Caco-2 (cell line): ENCODE results near the gene PCDH15. TPM values are rescaled to one million over a fixed set of nuclear protein-coding genes. Genes with fewer than 3 reads are reported as not detected.

Experiments used
- BruUV-seq: library from RNA; stranded (reverse); fragments of 400-500 nt; replicated peaks from 2 replicates; lab custom pipeline; 2021; lab: Mats Ljungman, UMichigan
- CTCF ChIA-PET: fragments of 300-600 bp; sonication (Branson Sonifier 250); formaldehyde crosslinking; loops from one replicate; lab custom pipeline; 2022; ENCODE audit warnings: antibody characterized with exemption; lab: Charles Lee
- POLR2A ChIA-PET: fragments of 300-600 bp; sonication (Branson Sonifier 250); formaldehyde crosslinking; loops from one replicate; lab custom pipeline; 2022; ENCODE audit warnings: antibody characterized with exemption; lab: Charles Lee
- DNase-seq, 2 experiments: peaks; one replicate each; pipeline versions ENCODE4 v3.0.0 to v3.0.0-alpha.2; 2020 to 2022
- H3K27me3 ChIP-seq: replicated peaks from 2 replicates; pipeline ENCODE4 v1.6.0; 2011; ENCODE audit warnings: low read length; ENCODE audit not compliant: control insufficient read depth, insufficient read depth
- H3K36me3 ChIP-seq: 2 replicates; pipeline ENCODE4 v1.5.1; 2011; ENCODE audit warnings: low read length; ENCODE audit not compliant: control insufficient read depth, insufficient read depth
- H3K4me1 ChIP-seq: fragments of 250-450 bp; sonication (Bioruptor Pico); 2 replicates; pipeline ENCODE4 v1.5.1; 2020; ENCODE audit warnings: mild to moderate bottlenecking
- H3K4me3 ChIP-seq: 2 replicates; pipeline ENCODE4 v1.5.1; 2011; ENCODE audit warnings: low read depth, mild to moderate bottlenecking, control low read depth, low read length
- H3K9me3 ChIP-seq: fragments of 250-450 bp; sonication (Bioruptor Pico); 2 replicates; pipeline ENCODE4 v1.5.1; 2020; ENCODE audit warnings: mild to moderate bottlenecking, moderate library complexity
- H3K27ac Mint-ChIP-seq: one replicate; pipeline ENCODE4 v1.8.0; 2022; ENCODE audit warnings: mixed read lengths; ENCODE audit not compliant: unreplicated experiment
- H3K27me3 Mint-ChIP-seq: one replicate; pipeline ENCODE4 v1.8.0; 2022; ENCODE audit warnings: mixed read lengths; ENCODE audit not compliant: insufficient read depth, unreplicated experiment
- H3K36me3 Mint-ChIP-seq: one replicate; pipeline ENCODE4 v1.8.0; 2022; ENCODE audit warnings: mild to moderate bottlenecking, mixed read lengths; ENCODE audit not compliant: insufficient read depth, unreplicated experiment
- H3K4me1 Mint-ChIP-seq: one replicate; pipeline ENCODE4 v1.8.0; 2022; ENCODE audit warnings: low read depth, mixed read lengths; ENCODE audit not compliant: unreplicated experiment
- H3K4me3 Mint-ChIP-seq: one replicate; pipeline ENCODE4 v1.8.0; 2022; ENCODE audit warnings: mild to moderate bottlenecking, moderate library complexity, mixed read lengths; ENCODE audit not compliant: unreplicated experiment
- H3K9me3 Mint-ChIP-seq: one replicate; pipeline ENCODE4 v1.8.0; 2022; ENCODE audit warnings: mixed read lengths; ENCODE audit not compliant: unreplicated experiment
- intact Hi-C: fragments of 100-400 bp; cut with micrococcal nuclease; formaldehyde crosslinking; loops from one replicate; pipeline ENCODE4 v1.10.0; 2022; ENCODE audit not compliant: unreplicated experiment
- total RNA-seq: library from RNA; stranded (reverse); gene quantifications from 2 replicates; pipeline ENCODE4 v1.2.3, GENCODE V29; 2022
- TF ChIP-seq, protein P1 (sequence below), 2 experiments: fragments of 200-600 bp in 1 of 2; IDR thresholded peaks; 1 replicate in 1 of 2; 2 replicates in 1 of 2; pipeline versions ENCODE4 v1.5.1 to v1.8.0; 2011 to 2022; ENCODE audit warnings: antibody characterized with exemption in 1 of 2, control low read depth in 1 of 2, inconsistent platforms in 1 of 2, low read depth in 1 of 2, low read length in 1 of 2, mild to moderate bottlenecking in 1 of 2, moderate library complexity in 1 of 2; ENCODE audit not compliant: insufficient read depth in 1 of 2, severe bottlenecking in 1 of 2, unreplicated experiment in 1 of 2

The PCDH15 gene
- total RNA-seq, 1 experiment from 2014 or later: 0.02 TPM

DNA sequence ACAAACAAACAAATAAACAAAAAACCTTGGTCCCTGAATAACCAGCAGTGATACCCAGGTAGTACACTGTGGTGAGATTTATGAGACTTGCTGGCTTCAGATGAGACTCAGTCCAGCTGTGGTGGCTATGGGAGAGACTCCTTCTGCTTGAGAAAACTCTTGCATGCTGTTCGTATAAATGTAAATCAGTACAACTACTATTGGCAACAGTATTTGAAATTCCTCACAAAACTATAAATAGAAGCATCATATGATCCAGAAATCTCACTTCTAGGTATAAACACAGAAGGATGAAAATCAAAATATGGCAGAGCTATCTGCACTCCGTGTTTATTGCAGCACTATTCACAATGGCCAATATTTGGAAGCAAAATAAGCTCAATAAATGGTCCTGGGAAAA is 692.1 kb downstream of the PCDH15 start:
- no TSS peak for BruUV-seq
- H3K4me1 ChIP-seq: peaks cover 5% of the 10 kb centered on the region
- H3K36me3 Mint-ChIP-seq: peaks cover 4% of the 10 kb centered on the region
- H3K9me3 Mint-ChIP-seq: no peaks in the 10 kb centered on the region
- TF ChIP-seq, protein P1, sequence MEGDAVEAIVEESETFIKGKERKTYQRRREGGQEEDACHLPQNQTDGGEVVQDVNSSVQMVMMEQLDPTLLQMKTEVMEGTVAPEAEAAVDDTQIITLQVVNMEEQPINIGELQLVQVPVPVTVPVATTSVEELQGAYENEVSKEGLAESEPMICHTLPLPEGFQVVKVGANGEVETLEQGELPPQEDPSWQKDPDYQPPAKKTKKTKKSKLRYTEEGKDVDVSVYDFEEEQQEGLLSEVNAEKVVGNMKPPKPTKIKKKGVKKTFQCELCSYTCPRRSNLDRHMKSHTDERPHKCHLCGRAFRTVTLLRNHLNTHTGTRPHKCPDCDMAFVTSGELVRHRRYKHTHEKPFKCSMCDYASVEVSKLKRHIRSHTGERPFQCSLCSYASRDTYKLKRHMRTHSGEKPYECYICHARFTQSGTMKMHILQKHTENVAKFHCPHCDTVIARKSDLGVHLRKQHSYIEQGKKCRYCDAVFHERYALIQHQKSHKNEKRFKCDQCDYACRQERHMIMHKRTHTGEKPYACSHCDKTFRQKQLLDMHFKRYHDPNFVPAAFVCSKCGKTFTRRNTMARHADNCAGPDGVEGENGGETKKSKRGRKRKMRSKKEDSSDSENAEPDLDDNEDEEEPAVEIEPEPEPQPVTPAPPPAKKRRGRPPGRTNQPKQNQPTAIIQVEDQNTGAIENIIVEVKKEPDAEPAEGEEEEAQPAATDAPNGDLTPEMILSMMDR (IDR thresholded peaks at IDR 0.05; ENCODE audit: insufficient read depth in 1 of 2, low read depth in 1 of 2, low read length in 1 of 2, severe bottlenecking in 1 of 2, unreplicated experiment in 1 of 2): no peak
- intact Hi-C loops: no loop called here
- H3K36me3 ChIP-seq: no peaks in the 10 kb centered on the region
- no peak overlapping the region for H3K4me3 ChIP-seq
- POLR2A ChIA-PET: no interaction called here
- no peak overlapping the region for H3K27ac Mint-ChIP-seq
- no peak for DNase-seq
- no peaks in the 10 kb centered on the region for H3K9me3 ChIP-seq
- no peaks in the 10 kb centered on the region for H3K27me3 ChIP-seq
- H3K4me3 Mint-ChIP-seq: no peak overlapping the region
- peaks cover 7% of the 10 kb centered on the region for H3K4me1 Mint-ChIP-seq
- CTCF ChIA-PET: no interaction called here
- H3K27me3 Mint-ChIP-seq: no peaks in the 10 kb centered on the region

DNA sequence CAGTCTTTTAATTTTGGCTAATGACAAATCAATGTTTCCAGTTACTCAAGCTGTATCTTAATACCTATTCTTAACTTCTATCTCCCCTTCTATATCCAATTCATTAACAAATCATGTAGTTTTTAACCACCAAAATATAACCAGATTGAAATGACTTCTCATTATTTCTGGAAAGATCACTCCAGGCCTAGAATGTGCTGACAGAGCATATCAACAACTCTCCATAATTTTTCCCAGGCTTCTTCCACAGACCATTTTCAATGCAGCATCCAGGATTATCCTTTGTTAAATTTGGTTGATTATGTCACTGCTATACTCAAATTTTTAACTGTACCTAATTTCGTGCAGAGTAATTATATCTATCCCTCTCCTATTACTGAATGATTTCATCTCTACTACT is 704.1 kb downstream of the PCDH15 start:
- H3K9me3 Mint-ChIP-seq: peaks cover 10% of the 10 kb centered on the region
- no peak overlapping the region for H3K4me3 Mint-ChIP-seq
- no peaks in the 10 kb centered on the region for H3K36me3 ChIP-seq
- H3K27ac Mint-ChIP-seq: no peak overlapping the region
- no TSS peak for BruUV-seq
- no peaks in the 10 kb centered on the region for H3K36me3 Mint-ChIP-seq
- peaks cover 10% of the 10 kb centered on the region for H3K4me1 ChIP-seq
- no peaks in the 10 kb centered on the region for H3K9me3 ChIP-seq
- DNase-seq: no peak
- H3K27me3 ChIP-seq: no peaks in the 10 kb centered on the region
- intact Hi-C loops: no loop called here
- no peaks in the 10 kb centered on the region for H3K27me3 Mint-ChIP-seq
- TF ChIP-seq, protein P1 (IDR thresholded peaks at IDR 0.05; ENCODE audit: insufficient read depth in 1 of 2, low read depth in 1 of 2, low read length in 1 of 2, severe bottlenecking in 1 of 2, unreplicated experiment in 1 of 2): no peak
- H3K4me1 Mint-ChIP-seq: peaks cover 6% of the 10 kb centered on the region
- no peak overlapping the region for H3K4me3 ChIP-seq
- ChIA-PET CTCF (no interaction called here), POLR2A (no interaction called here)

DNA sequence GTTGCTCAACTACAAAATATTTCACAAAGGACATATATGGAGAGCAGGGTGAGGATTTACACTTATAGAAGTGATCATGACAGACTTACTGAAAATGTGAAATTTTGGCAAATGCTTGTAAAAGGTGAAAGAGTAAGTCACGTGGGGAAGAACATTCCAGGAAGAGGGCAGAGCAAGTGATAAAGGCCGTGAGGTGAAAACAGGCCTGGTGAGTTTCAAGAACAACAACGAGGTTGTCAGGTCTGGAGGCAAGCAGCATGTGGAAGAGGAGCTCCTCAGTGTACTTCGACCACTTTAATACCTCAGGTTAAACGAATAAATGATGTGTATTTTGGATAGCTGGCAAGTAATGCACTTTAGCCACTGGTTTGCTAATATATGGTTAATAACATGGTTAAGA is 706.7 kb downstream of the PCDH15 start:
- Histone ChIP-seq H3K4me1 (peaks cover 10% of the 10 kb centered on the region), H3K27me3 (no peaks in the 10 kb centered on the region), H3K36me3 (no peaks in the 10 kb centered on the region), H3K9me3 (no peaks in the 10 kb centered on the region), H3K4me3 (no peak overlapping the region)
- H3K27me3 Mint-ChIP-seq: no peaks in the 10 kb centered on the region
- no peak overlapping the region for H3K27ac Mint-ChIP-seq
- intact Hi-C loops: no loop called here
- peak; percentile 34 to 59 for DNase-seq
- H3K9me3 Mint-ChIP-seq: no peaks in the 10 kb centered on the region
- BruUV-seq: no TSS peak
- no peaks in the 10 kb centered on the region for H3K36me3 Mint-ChIP-seq
- H3K4me3 Mint-ChIP-seq: peak overlapping the region; percentile 1
- ChIA-PET CTCF (no interaction called here), POLR2A (no interaction called here)
- peaks cover 6% of the 10 kb centered on the region for H3K4me1 Mint-ChIP-seq
- TF ChIP-seq, protein P1 (IDR thresholded peaks at IDR 0.05; ENCODE audit: insufficient read depth in 1 of 2, low read depth in 1 of 2, low read length in 1 of 2, severe bottlenecking in 1 of 2, unreplicated experiment in 1 of 2): no peak
